Stimulated activated CD8-positive, alpha-beta memory T cell treated with anti-CD3 and anti-CD28 coated beads, Interleukin-12 subunit alpha, Interleukin-12 subunit beta, amount 100 ng/mL, for 24 hours (primary cell): Measurements from ENCODE around the gene SMAGP.
"Not testable (repeated sequence)": the region's sequence is repeated elsewhere in the genome, so short reads cannot be mapped to it uniquely, and the experiment has no call there.

ENCODE experiments used
- DNase-seq: peaks from one replicate; pipeline ENCODE4 v3.0.0-alpha.2; 2020; ENCODE audit errors: extremely low read depth

The SMAGP gene

DNA sequence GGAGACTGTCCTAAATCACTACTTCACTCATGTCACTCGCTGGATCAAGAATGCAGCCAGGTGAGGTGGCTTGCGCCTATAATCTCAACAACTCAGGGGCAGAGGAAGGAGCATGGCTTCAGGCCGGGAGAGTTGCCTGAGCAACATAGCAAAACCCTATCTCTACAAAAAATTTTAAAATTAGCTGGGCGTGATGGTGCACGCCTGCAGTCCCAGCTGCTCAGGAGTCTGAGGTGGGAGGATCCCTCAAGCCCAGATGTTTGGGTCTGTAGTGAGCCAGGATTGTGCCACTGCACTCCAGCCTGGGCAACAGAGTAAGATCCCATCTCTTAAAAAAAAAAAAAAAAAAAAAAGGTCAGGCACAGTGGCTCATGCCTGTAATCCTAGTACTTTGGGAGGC lies 5.9 kb downstream of the SMAGP start:
- no peak for DNase-seq

DNA sequence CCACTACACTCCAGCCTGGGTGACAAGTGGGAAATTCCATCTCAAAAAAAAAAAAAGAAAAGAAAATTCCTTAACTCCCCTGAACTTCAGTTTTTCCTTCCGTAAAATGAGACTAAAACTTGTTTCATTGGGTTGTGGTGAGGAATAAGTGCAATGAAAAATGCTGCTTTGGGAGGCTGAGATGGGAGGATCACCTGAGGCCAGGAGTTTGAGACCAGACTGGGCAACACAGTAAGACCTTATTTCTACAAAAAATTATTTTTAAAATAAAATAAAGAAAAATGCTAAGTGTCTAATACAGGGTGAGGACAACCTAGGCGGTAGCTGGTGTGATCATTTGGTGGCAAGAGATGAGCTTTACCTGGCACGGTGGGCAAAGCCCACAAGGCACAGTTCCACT lies 6.9 kb downstream of the SMAGP start:
- DNase-seq = no peak

DNA sequence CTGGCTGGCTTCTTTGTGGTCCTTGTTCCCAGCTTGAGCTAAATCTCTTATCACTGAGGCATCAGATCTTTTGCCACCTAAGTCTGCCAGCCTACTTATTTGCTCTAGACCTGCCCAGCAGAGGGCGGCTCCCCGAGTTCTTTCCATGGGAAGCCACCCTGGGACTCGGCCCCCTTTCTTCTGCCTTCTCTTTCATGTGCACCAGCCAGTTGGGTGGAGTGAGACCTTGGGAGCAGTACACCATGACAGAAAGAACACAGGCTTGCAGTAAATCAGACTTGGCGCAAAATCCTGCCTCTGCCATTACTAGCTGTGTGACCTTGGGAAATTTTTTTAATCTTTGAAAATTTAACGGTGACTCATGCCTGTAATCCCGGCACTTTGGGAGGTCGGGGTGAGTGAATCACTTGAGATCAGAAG lies 7.4 kb downstream of the SMAGP start:
- DNase-seq = no peak

DNA sequence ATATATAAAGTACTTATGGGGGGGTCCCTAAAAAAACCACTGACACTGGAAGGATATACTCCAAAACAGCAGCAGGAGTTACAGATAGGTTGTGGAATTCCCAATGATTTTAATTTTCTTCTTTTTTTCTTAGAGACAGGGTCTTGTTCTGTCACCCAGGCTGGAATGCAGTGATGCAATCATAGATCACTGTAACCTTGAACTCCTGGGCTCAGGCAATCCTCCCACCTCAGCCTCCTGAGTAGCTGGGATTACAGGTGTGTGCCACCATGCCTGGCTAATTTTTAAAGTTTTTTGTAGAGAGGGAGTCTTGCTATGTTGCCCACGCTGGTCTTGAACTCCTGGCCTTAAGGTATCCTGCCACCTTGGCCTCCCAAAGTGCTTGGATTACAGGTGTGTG lies 10.6 kb downstream of the SMAGP start:
- not testable (repeated sequence) for DNase-seq

DNA sequence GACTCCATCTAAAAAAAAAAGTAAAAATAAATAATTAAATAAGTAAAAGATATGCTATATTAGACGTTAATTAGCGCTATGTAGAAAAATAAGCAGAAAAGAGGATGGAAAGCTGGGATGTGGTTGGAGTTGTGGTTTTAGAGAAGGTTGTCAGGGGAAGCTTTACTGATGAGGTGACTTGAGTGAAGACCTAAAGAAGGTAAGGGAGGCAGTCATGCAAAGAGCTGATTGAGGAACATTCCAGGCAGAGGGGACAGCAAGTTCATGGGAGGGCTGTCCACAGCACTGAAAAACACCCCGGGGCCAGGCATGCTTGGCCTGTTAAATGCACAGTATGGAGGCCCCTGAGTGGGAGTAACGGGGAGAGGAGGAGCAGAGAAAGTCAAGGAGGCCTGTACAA lies 15.7 kb downstream of the SMAGP start:
- DNase-seq = no peak

DNA sequence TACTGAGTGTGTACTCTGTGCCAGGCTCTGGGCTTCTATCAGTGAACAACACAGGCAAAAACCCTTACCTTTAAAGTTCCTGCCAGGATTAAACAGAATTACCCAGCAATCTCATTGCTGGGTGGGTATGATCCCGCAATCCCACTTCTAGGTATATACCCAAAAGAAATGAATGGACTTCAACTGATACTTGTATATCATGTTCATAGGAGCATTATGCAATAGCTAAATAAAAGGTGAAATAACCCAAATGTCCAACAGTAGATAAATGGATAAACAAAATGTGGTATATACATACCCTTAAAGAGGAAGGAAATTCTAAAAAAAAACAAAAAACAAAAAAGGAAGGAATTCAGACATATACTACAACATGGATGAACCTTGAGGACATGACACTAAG lies 16.9 kb downstream of the SMAGP start:
- no peak for DNase-seq

DNA sequence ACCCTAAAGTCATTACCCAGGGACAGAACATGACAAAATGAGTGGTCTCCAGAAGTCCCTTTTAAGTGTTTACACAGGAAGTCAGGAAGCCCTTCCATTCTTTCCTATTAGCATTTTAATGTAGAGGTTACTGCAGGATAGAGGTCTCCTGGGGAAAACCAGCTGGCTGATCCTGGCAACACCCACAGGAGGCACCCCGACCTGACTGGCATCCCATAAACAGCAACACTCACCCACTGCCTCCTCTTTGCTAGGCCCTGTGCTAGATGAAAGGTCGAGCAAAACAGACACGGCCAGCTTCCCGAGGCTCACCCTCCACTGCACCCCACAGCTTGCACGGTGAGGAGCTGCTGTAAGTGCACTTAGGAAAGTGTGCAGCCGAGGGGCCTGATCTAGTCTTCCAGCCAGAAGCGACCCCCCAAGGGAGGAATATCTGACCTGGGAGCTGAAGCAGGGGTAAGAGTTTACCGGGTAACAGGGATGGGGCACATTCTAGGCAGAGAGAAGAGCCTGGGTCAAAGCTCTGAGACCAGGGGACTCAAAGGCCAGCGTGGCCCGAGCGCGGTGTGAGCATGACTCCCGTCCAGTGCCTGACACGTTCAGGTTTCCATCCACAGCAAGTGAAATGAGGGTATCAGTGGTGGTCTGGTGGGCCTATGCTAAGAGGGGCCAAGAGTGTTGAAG lies 22.6 kb downstream of the SMAGP start:
- DNase-seq = no peak

DNA sequence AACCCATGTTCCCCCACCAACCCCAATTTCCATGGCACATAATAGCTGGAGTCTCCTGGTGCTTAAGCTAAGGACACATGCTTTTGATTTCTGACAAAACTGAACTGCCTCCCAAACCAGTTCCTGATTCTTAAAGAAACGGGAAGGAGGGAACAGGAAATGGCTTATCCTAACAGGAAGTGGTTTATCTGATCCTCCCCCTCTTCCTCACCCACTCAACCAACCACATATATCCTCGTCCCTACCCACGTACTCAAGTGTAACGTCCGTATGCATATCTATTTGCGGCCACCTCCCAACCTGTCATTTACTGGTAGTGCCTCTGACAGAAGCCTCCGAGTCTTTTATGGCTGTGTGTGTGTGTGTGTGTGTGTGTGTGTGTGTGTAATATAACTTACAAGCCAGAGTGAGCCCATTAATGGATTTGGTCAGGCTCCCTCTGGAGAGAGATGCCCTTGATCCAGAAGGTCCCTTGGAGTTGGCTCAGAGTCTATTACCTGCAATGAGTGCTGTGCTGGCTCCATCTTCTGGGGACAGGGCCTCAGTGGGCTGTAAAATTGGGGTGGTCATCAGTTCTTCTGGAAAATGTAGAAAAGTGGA lies 23.9 kb downstream of the SMAGP start:
- DNase-seq = no peak

DNA sequence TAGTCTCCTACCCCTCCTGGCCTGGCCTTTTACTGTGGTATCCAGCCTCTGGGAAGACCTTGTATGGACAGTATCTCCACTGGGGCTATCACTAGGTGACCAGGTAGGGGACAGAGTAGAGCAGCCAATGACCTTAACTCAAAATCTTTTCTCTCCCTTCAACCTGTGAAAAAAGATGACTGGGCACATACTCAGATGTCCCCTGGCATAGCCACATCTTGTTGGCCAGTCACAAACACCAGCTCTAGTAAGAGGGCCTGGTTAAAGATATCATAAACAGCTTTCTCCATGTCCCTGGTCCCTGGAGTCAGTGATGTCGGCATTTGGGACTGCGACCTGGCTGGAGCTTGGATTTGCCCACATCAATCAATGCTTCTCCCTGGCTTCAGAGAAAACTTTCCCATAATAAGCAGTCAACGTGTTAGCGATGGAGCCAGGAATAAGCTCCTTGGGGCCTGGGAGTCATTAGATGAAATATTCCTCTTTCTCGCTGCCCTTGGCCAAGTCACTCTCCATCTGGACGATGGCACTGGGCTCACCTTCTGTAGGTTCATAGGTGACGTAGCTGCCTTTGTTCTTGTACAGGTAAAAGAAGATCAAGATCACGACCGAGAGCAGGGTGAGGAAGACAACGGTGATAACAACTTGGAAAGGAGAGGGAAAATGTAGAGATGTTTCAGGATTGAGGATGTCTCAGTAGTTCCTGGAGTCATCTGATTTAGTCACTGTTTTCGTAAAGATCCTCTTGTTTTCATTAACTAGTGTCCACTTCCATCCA lies 24.6 kb downstream of the SMAGP start:
- DNase-seq = no peak

DNA sequence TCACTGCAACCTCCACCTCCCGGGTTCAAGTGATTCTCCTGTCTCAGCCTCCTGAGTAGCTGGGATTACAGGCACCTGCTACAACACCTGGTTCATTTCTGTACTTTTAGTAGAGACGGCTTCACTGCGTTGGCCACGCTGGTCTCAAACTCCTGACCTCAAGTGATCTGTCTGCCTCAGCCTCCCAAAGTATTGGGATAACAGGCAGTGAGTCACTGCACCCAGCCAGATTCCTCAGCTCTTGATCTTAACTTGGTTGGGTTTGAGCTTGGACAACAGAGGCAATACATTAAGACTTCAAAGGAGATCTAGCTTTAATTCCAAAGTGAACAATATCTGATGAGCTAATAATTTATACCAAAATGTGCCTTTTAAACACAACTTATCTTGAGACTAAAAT lies 25.9 kb downstream of the SMAGP start:
- DNase-seq = no peak

DNA sequence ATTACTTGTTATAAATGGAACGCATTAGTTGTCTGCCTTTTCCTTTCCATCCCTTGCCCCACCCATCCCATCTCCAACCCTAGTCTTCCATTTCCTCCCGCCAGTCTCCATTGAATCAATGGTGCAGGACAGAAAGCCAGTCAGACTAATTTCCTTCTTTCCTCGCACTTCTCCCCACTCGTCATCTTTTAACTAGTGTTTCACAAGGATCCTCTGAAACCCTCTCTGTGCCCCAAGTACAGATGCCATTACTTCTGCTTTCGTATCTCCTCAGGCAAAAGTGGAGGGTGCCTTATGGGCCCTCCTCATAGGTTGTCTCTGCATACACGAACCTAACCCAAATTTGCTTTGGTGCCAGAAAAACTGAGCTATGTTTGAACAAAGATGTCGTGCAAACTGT lies 27.3 kb downstream of the SMAGP start:
- DNase-seq = no peak

DNA sequence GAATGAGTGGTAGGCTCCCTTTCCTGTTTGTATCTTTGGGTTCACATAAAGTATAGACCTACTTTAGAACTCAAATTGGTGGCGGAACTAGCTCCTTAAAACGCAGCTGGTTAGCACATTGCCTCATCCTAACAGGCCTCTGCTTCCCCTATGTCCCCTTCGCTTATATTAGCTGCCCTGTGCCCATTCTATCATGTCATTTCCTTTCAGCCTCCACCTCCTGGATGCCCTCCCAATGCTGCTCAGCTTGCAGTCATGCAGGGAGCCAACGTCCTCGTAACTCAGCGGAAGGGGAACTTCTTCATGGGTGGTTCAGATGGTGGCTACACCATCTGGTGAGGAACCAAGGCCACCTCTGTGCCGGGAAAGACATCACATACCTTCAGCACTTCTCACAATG lies 28.1 kb downstream of the SMAGP start:
- DNase-seq = no peak

DNA sequence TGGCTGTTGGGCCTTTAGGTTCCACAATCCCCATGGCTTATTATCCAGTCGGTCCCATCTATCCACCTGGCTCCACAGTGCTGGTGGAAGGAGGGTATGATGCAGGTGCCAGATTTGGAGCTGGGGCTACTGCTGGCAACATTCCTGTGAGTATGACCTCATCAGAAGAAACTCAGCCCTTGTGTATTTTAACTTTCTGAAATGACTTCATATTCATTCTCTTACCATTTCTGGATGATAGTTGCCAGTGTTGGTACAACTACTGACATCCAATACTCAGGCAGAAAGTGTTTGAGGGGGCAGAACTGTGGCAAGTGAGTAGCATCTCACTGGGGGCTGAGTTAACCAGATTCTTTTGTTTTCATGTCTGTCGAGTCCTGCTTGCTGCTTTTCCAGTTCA lies 29.2 kb downstream of the SMAGP start:
- DNase-seq = no peak

DNA sequence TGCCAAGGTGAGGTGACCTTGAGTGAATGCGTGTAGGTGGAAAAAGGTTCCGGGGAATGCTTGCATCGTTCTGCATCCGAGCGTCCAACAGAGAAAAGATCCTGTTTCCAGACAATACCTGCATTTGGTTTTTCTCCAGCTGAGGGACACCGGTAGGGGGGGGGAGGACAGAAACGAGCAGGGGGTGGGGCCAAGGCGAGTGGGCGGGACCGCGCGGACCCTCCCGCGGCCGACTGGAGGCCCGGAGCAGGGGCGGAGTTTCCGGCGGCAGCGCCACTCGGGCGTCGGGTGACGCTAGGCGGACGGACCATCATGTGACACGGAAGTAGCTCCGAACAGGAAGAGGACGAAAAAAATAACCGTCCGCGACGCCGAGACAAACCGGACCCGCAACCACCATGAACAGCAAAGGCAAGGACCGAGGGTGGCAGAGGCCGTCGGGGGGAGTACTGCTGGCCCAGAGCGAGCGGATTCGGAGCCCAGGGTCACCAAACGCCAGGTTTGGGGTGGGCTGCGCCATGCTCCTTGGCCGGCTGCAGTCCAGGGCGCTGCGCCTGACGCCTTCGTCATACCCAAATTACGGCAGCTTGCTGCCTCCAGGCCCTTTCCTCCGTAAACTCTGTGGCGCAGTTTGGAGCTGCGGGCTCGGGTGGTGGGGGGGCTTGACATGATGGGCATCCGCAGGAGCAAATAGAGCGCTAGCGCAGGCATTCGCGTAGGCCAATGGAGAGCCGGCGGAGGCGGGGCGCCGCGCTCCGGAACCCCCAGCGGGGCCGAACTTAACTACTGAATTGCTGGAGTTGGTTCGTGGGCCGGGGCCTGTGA lies 31.5 kb downstream of the SMAGP start, which contains the start of gene DAZAP2:
Gene DAZAP2 (plus strand): TSS at position 317 of the 825 bp plus-strand sequence. CDS start 82 bp downstream, at position 399.
- peak; percentile 93 for DNase-seq

DNA sequence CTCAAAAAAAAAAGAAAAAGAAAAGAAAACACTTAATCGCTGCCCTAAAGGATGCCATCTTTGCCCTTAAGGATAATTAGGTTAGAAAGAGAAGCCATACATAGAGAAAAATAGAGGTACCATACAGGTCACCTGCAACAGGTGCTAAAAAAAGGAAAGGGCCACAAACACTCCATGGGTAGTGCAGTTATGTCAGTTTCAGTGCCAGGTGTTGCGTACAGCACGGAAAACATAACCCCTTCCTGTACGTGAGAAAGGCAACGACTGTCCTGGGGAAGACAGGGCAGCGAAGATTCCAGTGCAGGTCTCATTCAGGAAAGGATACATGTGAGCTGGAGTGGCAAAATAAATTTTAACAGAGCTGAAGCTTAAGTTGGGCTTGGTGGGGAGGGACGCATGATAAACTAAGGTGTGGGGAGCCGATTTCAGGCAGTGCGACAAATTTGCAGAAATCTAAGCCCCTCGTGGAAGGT lies 32.1 kb downstream of the SMAGP start:
- DNase-seq = no peak

DNA sequence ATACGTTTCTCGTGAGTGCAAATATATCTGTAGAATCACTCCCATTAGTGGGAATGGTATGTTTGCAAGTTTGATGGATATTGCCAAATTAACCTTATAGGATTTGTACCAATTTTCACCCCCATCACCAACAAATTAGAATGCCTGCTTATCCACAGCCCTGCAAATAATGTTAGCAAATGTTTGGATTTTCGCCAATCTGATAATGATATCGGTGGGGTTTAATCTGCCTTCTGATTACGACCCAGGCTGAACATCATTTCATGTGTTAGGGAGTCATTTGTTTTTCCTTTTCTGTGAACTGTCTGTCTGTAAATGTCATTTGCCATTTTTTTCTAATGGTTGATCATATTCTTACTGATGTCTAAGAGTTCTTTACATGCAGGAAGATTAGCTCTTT lies 35.7 kb downstream of the SMAGP start:
- DNase-seq = no peak

DNA sequence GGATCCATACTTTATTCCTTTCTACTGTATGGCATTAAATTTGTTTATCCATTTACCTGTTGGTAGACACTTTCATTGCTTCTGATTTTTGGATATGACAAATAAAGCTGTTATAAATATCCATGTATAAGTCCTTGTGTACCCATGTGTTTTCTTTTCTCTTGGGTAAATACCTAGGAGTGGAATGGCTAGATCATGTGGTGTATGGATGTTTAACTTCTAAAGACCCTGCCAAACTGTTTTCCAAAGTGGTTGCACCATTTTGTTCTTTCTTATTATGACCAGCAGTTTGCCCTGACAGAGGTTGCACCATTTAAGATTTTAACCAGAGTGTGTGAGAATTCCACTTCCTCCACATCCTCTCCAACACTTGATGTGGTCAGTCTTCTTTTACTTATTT lies 37.6 kb downstream of the SMAGP start:
- no peak for DNase-seq

DNA sequence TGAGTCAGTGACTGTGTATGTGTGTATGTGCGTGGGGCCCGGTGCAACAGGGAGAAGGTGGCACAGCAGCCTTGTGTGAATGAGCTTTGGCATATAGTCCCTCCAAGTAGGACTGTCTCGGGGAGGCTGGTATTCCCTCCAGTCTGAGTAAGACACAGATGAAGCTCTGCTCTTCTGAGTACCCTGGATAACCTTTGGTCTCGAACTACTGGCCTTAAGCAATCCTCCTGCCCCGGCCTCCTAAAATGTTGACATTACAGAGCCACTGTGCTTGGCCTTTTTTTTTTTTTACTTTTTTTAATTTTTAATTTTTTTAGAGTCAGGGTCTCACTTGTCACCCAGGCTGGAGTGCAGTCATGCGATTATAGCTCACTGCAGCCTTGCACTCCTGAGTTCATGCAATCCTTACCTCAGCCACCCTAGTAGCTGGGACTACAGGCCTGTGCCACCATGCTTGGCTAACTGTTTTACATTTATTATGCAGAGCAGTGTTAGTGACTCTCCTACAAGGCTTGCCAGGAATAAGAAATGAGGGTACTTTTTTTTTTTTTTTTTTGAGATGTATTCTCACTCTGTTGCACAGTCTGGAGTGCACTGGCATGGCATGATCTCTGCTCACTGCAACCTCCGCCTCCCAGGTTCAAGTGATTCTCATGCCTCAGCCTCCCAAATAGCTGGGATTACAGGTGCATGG lies 41.0 kb downstream of the SMAGP start:
- DNase-seq = no peak

DNA sequence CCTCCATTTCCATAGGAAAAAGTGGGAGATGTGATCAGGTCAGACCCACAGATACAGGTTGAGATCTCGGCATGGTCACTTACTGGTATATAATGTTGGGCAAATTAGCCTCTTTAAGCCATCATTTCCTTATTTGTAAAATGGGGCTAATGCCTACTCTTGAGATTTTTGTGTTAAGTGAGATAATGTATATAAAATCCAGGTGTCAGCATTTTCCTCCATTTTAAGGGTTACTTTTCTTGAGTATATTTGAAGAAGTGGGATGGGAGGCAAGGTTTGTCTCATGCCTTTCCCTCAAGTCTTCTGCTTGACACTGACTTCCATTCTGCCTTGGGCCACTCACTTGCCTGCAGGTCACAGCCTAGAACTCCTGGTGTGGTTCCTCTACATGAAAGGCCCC lies 42.3 kb downstream of the SMAGP start:
- no peak for DNase-seq

DNA sequence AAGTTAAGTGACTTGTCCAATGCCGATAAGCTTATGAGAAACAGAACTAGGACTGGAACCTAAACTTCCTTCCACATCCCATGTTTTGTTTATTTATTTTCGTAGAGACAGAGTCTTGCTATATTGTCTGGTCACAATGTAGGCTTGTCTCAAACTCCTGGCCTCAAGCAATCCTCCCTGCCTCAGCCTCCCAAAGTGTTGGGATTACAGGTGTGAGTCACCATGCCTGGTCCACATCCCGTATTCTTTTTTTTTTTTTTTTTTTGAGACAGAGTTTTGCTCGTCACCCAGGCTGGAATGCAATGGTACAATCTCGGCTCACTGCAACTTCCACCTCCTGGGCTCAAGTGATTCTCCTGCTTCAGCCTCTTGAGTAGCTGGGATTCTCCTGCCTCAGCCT lies 43.1 kb downstream of the SMAGP start:
- DNase-seq = not testable (repeated sequence)

DNA sequence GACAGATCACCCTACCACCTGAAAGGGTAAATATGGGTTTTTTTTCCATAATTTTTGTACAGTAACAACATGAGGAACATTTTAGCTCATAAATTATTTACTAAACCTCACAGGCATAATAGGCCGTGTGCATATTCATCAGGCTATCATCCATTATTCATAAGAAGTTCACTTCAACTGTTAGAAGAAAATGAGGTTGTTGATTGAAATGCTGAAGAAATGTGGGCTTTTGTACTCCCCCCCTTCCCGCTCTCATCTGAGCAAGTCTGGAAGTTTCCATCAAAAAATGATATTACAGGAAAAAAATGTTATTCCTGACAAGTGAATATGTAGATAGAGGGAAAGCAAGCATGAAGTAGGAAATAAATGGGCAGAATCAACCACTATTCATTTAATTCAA lies 44.4 kb downstream of the SMAGP start:
- no peak for DNase-seq
